SIG-M5 treated with dmso at 0.1 percent for 504 hours (cell line): ENCODE data around the gene THAP10.
"Not testable (repeated sequence)": the region's sequence is repeated elsewhere in the genome, so short reads cannot be mapped to it uniquely, and the experiment has no call there.

Experiments
- DNase-seq: peaks from one replicate; lab custom pipeline; 2025; ENCODE audit not compliant: unreplicated experiment; lab: John Stamatoyannopoulos, UW

The THAP10 gene

DNA sequence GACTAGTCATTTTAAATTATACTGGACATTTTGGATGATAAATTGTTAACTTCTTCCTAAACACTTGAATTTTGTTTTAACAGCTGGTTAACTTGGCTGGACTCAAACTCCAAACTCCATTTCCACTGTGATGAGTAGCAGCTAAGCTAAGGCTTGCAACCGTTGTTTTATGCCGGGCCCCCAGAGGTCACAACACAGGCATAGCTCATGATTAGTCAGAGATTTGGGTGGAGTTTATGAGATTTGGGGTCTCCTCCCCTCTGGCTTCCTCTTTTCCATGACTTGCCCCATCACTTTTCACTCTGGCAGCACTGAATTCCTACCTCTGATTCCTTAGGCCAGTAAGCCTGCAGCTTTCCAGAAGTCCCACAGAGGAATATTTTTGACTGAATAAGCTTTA is 12.8 kb downstream of the THAP10 start:
- no peak for DNase-seq

DNA sequence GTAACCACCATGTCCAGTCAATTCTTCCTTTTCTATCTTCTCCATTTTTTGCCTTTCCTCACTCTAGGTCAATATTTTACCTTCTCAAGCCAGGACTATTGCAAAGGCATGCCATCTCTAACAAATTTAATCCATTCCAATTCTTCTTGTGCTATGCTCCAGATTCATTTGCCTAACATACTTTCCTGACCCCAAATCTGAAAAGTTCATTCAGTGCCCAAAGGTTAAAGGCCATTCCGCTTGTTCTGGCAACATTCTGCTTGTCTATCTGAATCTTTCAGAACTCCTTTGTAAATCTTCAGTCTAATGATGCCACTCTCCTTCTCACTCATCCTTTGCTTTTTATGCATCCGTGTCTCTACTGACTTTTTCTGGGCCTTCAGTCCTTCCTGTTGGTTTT is 15.6 kb downstream of the THAP10 start:
- no peak for DNase-seq

GRCh38 chr15:70876011-70876410 is 16.2 kb downstream of the THAP10 start:
- DNase-seq, result no peak

DNA sequence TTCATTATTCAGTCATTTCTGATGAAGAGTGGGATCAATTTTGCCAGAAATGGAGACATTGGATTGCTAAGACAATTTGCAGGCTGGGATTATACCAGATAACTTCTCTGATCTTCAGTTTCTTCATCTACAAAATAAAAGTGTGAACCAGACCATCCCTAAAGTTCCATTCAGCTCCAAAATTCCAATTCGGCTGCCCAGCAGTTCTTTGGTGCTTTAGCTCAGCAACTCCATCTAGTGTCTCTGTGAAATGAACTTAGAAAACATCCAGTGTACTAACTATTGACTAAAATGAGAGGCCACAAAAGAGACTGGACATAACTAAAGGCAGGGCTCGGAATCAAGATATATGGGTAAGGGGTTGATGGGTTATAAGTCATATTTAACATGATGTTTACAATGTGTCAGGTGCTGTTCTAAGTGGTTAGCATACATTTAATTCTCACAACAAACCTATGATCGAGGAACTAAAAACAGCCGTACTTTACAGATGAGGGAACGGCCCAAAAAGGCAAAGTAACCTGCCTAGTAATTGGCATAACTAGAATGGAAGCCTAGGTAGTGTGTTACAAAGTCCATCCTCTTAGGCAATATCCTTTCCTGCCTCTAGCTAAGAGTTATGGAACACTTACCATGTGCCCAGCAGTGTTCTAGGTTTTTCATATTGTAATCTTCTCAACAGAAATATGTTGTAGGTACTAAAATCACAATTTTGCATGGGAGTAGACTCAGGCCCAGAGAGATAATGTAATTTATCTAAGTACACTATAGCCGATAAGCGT is 17.0 kb downstream of the THAP10 start:
- DNase-seq, result no peak

DNA sequence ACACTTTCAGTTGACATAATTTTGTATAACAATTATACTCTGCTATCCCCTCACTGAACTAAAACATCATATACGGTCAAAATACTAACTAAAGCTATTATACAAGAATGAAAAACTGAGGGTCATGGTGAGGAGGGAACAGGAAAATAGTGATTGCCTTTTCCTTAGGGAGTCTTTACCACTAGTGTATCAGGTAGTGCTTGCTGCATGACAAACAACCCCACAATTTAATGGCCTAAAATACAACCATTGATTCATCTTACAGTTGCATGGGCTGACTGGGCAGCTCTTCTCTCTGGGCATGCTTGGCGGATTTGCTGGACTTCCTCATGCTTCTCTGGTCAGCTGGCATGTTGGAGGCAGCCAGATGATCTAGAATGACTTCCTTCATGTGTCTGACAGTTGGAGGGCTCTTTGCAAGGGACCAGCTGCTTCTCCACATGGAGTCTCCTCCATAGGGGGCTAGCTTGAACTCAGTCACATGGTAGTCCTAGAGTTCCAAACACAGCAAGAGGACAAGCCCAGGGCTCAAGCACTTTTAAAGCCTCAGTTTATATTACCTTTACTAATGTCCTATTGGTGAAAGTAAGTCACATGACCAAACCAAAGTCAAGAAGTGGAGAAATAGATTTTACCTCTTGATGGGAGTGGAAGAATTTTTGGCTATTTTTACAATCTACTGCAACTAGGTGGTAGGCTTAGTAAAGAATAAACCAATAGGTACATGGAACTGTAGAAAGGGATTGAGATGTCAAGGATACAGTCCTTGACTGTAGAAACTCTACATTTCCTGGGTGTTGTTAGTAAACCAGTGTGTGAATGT is 18.8 kb downstream of the THAP10 start:
- DNase-seq, result no peak

DNA sequence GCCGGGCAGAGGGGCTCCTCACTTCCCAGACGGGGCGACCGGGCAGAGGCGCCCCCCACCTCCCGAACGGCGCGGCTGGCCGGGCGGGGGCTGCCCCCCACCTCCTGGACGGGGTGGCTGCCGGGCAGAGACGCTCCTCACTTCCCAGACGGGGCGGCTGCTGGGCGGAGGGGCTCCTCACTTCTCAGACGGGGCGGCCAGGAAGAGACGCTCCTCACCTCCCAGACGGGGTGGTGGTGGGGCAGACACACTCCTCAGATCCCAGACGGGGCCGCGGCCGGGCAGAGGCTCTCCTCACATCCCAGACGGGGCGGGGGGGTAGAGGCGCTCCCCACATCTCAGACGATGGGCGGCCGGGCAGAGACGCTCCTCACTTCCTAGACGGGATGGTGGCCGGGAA is 20.7 kb downstream of the THAP10 start:
- not testable (repeated sequence) for DNase-seq

DNA sequence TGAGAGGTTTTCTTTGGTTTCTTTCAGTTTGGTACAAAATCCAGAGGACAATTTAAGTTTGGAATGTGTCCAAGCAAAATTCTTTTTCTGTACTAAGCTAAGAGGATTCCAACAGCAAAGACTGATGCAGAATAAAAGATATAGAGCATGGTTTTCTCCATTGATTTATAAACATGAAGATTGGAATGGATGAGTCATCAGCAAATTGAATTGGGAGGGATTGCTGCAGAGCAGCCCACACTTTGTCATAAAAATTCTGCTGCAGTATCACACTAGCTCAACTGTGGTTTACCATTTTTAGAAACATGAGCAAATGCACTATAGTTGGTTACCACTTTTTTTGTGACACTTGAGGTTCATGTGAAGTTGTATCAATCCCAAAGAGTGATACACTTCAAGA is 22.2 kb downstream of the THAP10 start:
- no peak for DNase-seq

GRCh38 chr15:70869346-70869745 is 22.9 kb downstream of the THAP10 start:
- DNase-seq, result no peak

GRCh38 chr15:70867911-70868467 is 24.2 kb downstream of the THAP10 start:
- no peak for DNase-seq

DNA sequence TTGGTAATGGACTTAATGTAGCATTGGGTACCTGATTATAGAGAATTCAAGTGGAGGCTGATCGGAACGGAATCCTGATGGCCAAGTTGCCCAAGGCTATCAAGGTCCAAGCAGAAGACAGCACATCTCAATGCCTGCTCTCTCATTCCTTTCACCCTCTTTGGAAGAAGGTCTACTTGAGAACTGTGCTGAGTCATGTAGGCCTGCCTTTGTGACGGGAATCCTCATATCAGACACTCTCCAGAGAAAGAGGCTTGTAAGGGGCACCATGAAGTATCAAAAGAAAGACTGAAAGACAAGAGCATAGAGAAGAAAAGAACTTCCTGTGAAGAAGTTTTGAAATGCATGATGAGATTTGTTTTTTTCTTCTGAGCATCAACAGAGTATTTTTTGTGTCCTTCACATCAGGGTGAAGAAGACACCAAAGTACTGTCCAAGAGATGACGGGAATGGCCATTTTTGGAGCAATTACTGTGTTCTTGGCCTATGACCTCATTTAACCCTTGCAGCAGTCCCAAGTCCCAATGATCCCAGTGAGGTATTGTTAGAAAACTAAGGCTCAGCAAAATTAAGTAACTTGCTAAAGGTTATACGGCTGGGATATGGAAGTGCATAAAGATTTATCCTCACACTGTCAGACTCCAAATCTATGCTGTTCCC is 25.1 kb downstream of the THAP10 start:
- no peak for DNase-seq

- DNase-seq, result no peak
These were observed 28.6 kb downstream of the THAP10 start for GRCh38 chr15:70863450-70864218.

GRCh38 chr15:70859998-70860397 is 32.2 kb downstream of the THAP10 start:
- no peak for DNase-seq

- no peak for DNase-seq
These were observed 32.8 kb downstream of the THAP10 start for GRCh38 chr15:70859322-70859908.

GRCh38 chr15:70858614-70859321 is 33.5 kb downstream of the THAP10 start:
- DNase-seq, result not testable (repeated sequence)

DNA sequence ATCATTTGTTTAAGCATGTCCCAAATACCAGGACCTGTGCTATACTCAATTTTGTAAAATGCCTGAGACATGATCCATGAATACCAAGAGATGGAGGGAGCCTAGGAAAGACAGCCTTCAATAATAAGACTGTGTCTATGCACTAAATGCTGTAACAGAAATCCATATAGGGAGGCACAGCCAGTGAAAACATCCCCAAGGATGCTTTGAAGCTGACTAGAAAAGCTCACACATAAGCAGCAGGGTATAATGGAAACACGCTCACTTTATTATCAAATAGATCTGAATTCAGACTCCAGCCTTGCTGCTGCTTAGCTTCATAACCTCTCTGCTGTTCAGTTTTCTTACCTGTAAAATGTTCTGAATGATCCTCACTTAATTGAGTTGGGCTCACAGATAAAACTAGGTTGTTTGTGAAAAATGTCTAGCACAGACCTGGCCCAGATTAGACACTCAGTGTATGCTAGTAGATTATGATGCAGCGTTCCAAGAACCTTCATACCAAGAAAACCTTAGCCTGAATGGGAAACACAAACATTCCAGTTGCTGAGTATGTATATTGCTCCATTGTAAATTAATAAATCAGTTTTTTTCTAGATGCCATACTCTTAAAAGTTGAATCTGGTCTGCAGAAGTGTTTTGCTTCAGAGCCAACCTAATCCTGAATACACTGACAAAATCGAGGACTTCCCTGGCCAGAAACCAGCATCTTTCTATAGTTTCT is 34.5 kb downstream of the THAP10 start:
- DNase-seq, result no peak

DNA sequence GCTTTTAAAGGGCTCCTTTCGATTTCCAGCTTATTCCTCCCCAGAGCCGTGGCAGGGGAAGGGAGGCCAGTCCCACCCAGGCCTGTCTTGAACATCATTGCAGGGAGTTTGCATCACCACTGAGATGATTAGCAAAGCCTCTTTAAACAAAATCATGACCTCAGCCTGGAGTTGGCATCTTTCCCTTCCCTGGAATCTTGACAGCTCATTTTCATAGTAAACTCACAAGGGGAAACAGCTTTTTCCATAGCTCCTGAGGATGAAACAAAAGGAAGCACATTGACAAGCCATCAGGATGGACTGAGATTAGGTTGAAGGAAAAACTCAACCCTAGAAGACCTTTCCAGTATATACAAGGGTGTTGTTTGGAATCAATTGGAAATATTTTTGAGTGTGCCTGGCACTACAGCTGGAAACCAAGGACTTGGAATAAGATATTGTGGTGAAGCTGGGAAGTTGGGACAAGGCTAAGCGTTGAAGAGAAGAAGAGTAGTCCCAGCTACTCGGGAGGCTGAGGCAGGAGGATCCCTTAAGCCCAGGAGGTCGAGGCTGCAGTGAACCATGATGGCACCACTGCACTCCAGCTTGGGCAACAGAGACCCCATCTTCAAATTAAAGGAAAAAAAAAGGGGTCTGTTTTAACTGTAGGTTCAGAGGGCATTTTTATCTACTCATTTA is 35.2 kb downstream of the THAP10 start:
- DNase-seq, result no peak

- DNase-seq, result no peak
These were observed 35.9 kb downstream of the THAP10 start for GRCh38 chr15:70856177-70856883.

- no peak for DNase-seq
These were observed 36.5 kb downstream of the THAP10 start for GRCh38 chr15:70855764-70856163.
